22Rv1 (cell line): ENCODE results near the gene C10orf53.

Source experiments
- ZFX ChIP-seq: fragments of 450-650 bp; IDR thresholded peaks from 2 replicates; pipeline ENCODE4 v1.6.1; 2017; ENCODE audit warnings: antibody characterized with exemption, borderline replicate concordance
- TF ChIP-seq, protein P1 (sequence below): fragments of 450-650 bp; IDR thresholded peaks from 2 replicates; pipeline ENCODE4 v1.5.1; 2017; ENCODE audit warnings: mild to moderate bottlenecking

DNA sequence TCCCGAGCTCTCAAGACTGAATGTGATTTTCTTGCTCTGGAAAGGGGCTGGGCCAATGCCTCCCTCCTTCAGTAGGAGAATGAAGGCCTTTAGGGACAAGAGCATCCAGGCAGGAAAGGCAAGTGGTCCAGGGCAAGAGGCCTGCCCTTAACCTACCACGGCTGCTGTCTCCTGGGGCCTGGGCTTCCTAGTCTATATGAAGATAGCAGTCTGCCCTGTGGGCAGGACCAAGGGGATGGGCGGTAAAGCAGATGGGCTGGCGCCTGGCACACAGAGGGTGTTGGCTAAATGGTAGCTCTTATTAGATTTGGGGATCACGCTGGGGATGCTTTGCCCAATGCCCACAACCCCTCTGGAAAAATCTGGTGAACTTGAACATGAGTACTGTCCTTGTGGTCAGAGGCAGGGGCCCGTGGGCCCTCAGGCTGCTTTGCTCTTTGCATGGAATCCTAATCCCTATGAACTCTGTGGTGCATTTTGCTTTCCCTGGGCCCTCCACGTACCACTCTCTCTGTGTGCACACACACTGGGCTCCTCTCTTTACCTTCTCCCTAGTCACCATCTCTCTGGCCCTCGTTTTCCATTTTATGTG lies 45.3 kb upstream of the C10orf53 start:
- TF ChIP-seq, protein P1, sequence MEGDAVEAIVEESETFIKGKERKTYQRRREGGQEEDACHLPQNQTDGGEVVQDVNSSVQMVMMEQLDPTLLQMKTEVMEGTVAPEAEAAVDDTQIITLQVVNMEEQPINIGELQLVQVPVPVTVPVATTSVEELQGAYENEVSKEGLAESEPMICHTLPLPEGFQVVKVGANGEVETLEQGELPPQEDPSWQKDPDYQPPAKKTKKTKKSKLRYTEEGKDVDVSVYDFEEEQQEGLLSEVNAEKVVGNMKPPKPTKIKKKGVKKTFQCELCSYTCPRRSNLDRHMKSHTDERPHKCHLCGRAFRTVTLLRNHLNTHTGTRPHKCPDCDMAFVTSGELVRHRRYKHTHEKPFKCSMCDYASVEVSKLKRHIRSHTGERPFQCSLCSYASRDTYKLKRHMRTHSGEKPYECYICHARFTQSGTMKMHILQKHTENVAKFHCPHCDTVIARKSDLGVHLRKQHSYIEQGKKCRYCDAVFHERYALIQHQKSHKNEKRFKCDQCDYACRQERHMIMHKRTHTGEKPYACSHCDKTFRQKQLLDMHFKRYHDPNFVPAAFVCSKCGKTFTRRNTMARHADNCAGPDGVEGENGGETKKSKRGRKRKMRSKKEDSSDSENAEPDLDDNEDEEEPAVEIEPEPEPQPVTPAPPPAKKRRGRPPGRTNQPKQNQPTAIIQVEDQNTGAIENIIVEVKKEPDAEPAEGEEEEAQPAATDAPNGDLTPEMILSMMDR: no peak
- no peak for TF ChIP-seq ZFX
